ENCODE data around the gene MRPL17.
A peak's percentile ranks its signal among the peaks of the same experiment; 100 is the strongest.
"Not testable (repeated sequence)": the region's sequence is repeated elsewhere in the genome, so short reads cannot be mapped to it uniquely, and the experiment has no call there.

Gene MRPL17

DNA sequence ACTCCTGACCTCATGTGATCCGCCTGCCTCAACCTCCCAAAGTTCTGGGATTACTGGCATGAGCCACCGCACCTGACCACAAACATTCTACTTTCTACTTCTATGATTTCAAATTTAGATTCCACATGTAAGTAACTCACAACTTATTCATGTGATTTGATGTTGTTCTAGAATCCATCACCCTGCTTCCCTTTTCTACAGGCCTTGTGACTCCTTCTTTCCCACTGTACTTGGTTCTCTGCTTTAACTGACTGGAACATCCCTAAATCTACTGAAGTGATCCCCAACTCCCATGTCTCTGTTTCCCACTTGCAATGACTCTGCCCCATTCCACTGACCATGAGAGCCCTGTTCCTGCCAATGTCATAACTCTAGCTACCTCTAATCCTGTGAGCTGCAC lies 25.7 kb upstream of the MRPL17 start:
- H4K20me1 ChIP-seq, result no peaks in the 10 kb centered on the region
- no peak for TF ChIP-seq Cebpa-rat (IDR thresholded peaks at IDR 0.05)
- no peaks in the 10 kb centered on the region for H3K27me3 ChIP-seq
- H3K27ac ChIP-seq, result peak overlapping the region in 1 of 11 experiments; percentile 13; a peak in 1 of 22 replicates
- peak overlapping the region in 2 of 11 experiments; percentile 50 to 64; a peak in 4 of 22 replicates for H3K4me2 ChIP-seq
- H3K9me3 ChIP-seq (replicated peaks in 1 of 11), result peaks cover 8 to 17% (median 13%) of the 10 kb centered on the region in 11 experiments; a peak in 19 of 22 replicates
- no peak overlapping the region for H3K9ac ChIP-seq
- H3K4me1 ChIP-seq, result peaks cover 0 to 38% (median 16%) of the 10 kb centered on the region in 10 experiments; a peak in 17 of 20 replicates
- no peaks in the 10 kb centered on the region for H3K36me3 ChIP-seq
- no peak overlapping the region for H3K4me3 ChIP-seq

DNA sequence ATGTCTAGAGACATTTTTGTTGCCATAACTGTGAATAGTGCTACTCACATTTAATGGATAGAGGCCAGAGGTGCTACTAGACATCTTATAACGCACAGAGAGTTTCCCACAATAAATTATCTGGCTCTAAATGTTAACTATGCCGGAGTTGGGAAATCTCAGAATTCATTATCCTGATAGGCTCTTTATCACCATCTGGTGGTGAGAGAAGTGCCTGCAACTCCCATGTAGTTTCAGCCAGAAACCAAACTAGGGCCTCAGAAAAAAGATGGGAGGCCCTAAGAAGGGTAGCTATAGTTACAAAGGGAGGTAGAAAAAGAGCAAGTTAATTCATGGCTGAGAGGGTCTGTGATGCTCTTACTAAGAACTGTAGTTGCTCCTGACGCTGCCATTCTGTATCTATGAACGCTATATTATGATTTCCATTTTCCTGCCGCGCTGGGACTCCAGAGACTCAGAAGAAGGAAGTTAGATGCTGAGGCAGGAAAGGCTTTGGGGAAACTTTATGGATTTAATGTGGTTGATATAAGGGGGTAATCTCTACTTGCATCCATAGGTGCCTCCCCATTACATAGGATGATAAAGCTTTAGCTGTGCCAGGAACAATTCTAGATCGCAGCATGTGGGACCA lies 22.9 kb upstream of the MRPL17 start:
- no peak for TF ChIP-seq Cebpa-rat (IDR thresholded peaks at IDR 0.05)
- no peaks in the 10 kb centered on the region for H4K20me1 ChIP-seq
- no peaks in the 10 kb centered on the region for H3K36me3 ChIP-seq
- H3K4me3 ChIP-seq, result no peak overlapping the region
- 0 out of 22 replicates have a peak overlapping the region, but pooled peaks of 1 of the 11 experiments have one; percentile 11 for H3K27ac ChIP-seq
- no peaks in the 10 kb centered on the region for H3K27me3 ChIP-seq
- H3K4me1 ChIP-seq, result peaks cover 6 to 48% (median 28%) of the 10 kb centered on the region in 10 experiments; a peak in 17 of 20 replicates
- no peak overlapping the region for H3K9ac ChIP-seq
- peak overlapping the region in 6 of 11 experiments; percentile 8 to 69 (median 51); a peak in 10 of 22 replicates for H3K4me2 ChIP-seq
- H3K9me3 ChIP-seq (replicated peaks in 1 of 11), result no peaks in the 10 kb centered on the region

DNA sequence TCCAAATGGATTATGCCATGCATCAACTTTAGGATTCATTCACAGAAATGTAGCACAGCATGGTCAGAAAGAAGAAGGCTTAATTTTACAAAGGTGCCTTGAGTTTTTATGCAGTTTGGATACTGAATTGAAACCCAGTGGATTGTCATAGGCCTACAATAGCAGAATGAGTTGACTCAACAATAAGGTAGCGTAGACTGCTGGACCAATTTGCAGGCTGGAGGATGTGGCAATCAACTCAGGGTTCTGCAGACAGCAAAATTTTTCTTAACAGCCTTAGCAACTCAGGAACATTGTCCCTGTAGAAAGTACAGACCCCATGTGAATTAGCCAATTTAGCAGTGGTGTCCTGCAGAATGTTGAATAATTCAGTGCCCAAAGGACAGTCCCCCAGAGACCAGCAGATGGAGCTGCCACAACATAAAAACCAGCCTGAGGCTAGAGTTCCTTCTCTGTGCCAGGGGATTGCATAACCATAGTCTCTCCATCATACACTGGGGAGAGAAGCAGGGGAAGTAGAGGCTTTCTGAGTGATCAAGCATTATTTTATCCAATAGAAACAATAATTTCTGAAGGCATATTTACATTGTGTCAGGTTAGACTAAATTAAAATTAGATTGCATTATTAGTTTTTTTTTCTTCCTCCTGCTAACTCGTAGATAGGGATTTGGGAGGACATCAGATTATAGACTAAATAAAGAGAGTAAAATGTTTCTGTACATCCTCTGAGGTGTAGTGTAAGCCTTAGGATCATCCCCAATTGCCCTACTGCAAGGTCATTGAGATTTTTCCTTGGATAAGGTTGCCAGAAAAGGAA lies 20.3 kb upstream of the MRPL17 start:
- H3K9me3 ChIP-seq (replicated peaks in 1 of 11), result no peaks in the 10 kb centered on the region
- no peaks in the 10 kb centered on the region for H4K20me1 ChIP-seq
- H3K4me2 ChIP-seq, result peak overlapping the region in 9 of 11 experiments; percentile 28 to 68 (median 56); a peak in 19 of 22 replicates
- H3K36me3 ChIP-seq, result no peaks in the 10 kb centered on the region
- peak overlapping the region in 9 of 11 experiments; percentile 14 to 69 (median 48); a peak in 17 of 22 replicates for H3K27ac ChIP-seq
- peak; percentile 54 to 91 (median 83); a peak in 18 of 22 replicates for TF ChIP-seq Cebpa-rat (IDR thresholded peaks at IDR 0.05)
- no peaks in the 10 kb centered on the region for H3K27me3 ChIP-seq
- H3K4me3 ChIP-seq, result no peak overlapping the region
- H3K9ac ChIP-seq, result peak overlapping the region in 3 of 11 experiments; percentile 16 to 36 (median 31); a peak in 3 of 22 replicates
- peaks cover 6 to 40% (median 28%) of the 10 kb centered on the region in 10 experiments; a peak in 17 of 20 replicates for H3K4me1 ChIP-seq

DNA sequence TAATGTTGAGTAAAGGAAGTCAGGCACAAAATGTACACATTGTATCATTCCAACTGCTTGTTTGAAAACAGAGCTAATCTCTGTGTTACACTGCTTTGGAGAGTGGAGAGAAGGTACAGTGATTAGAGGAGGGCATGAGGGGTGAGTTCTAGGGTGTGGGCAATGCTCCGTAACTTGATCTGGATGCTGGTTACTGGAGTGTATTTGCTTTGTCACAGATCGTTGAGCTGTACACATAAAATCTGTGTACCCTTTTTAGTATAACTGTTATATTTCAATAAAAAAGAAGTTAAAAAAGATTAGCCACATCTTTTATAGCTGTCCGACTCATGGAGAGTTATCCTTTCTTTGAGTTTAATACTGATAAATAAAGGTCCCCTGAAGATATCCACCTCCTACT lies 18.8 kb upstream of the MRPL17 start:
- H3K9ac ChIP-seq; H3K36me3 ChIP-seq; H3K4me2 ChIP-seq; H3K27ac ChIP-seq; H3K27me3 ChIP-seq; H3K4me3 ChIP-seq; H4K20me1 ChIP-seq; H3K9me3 ChIP-seq (replicated peaks in 1 of 11): not testable (repeated sequence)
- peaks cover 6 to 34% (median 27%) of the 10 kb centered on the region in 10 experiments; a peak in 17 of 20 replicates for H3K4me1 ChIP-seq

DNA sequence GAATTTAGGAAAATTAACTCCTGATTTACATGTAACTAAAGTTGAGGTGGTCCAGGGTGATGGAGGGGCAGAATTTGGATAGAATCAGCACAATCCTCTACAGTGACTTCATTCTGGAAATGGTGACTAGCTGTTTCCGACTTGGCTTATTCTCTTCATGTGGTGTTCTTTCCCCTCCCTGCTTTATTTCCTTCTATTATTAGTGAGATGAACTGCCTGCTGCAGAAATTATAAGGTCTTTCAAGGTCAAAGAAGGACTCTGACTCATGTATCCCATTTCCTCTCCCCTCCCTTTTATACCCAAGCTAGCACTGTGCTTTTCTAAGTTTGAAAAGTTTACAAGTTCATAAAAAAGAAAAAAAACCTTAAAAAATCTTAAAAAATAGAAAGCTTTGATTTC lies 12.2 kb upstream of the MRPL17 start:
- no peak overlapping the region for H3K4me3 ChIP-seq
- TF ChIP-seq Cebpa-rat (IDR thresholded peaks at IDR 0.05), result no peak
- H3K4me2 ChIP-seq, result peak overlapping the region in 7 of 11 experiments; percentile 25 to 88 (median 53); a peak in 13 of 22 replicates
- no peaks in the 10 kb centered on the region for H3K27me3 ChIP-seq
- H3K9ac ChIP-seq, result peak overlapping the region in 3 of 11 experiments; percentile 33 to 43 (median 35); a peak in 2 of 22 replicates
- H3K4me1 ChIP-seq, result peaks cover 7 to 46% (median 25%) of the 10 kb centered on the region in 10 experiments; a peak in 19 of 20 replicates
- no peaks in the 10 kb centered on the region for H3K9me3 ChIP-seq (replicated peaks in 1 of 11)
- H3K36me3 ChIP-seq, result no peaks in the 10 kb centered on the region
- no peaks in the 10 kb centered on the region for H4K20me1 ChIP-seq
- H3K27ac ChIP-seq, result peak overlapping the region in 4 of 11 experiments; percentile 36 to 76 (median 53); a peak in 7 of 22 replicates

DNA sequence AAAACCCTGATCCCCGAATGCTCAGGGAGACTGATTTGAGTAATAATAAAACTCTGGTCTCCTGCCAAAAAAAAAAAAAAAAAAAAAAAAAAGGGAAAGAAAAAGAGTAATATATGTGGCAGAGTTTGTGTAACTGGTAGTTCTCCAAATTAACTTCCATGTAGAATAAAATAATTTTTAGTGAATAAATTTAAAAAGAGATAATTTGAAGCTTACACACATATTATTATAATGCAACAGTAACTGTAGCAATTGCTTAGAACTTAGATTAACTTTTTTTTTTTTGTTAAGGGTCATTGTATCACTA lies 11.0 kb upstream of the MRPL17 start:
- H3K27ac ChIP-seq, result peak overlapping the region in 3 of 11 experiments; percentile 57 to 76 (median 66); a peak in 5 of 22 replicates
- peaks cover 0 to 8% (median 5%) of the 10 kb centered on the region in 11 experiments; a peak in 7 of 22 replicates for H3K9me3 ChIP-seq (replicated peaks in 1 of 11)
- H3K4me2 ChIP-seq, result peak overlapping the region in 8 of 11 experiments; percentile 38 to 88 (median 56); a peak in 14 of 22 replicates
- TF ChIP-seq Cebpa-rat (IDR thresholded peaks at IDR 0.05), result no peak
- H3K9ac ChIP-seq, result no peak overlapping the region; a peak in 1 of 22 replicates
- no peak overlapping the region for H3K4me3 ChIP-seq
- no peaks in the 10 kb centered on the region for H3K36me3 ChIP-seq
- H3K4me1 ChIP-seq, result peaks cover 7 to 46% (median 25%) of the 10 kb centered on the region in 10 experiments; a peak in 19 of 20 replicates
- H3K27me3 ChIP-seq, result no peaks in the 10 kb centered on the region
- H4K20me1 ChIP-seq, result no peaks in the 10 kb centered on the region

DNA sequence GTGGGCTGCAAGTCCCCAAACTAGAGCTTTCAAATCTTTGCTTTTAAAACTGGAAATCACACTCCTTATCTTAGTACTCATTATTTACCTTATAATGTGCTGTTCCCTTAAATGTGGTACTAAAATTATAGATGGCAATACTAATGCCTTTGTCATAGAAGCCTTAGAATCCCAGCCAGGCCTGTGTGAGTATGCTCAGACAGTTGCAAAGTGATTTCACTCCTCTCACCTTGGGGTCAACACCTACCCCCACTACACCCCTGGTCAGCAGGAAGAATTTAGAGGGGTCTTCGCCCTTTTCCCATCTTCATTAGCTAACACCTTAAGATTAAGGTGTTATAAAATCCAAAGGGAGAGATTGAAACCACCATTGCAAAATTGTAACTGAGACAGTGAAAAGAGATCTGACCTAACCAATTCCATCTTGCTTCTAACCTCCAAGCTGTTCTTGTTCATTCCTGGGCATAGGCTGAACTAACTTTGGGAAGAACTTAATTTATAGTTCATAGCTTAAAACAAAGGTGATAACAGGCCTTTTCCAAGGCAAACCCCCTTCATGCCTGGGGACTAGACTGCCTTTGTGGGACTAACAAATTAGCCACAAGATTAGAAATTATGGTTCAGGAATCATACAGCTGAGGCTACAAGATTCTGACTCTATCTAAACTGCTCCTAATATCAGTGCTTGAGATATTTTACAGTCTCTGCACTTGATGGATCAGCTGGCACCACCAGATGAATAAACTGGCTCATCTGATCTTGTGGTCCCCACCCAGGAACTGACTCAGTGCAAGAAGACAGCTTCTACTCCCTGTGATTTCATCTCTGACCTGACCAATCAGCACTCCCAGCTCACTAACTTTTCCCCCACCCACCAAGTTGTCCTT lies 10.4 kb upstream of the MRPL17 start:
- Histone ChIP-seq H4K20me1 (no peaks in the 10 kb centered on the region), H3K4me3 (no peak overlapping the region), H3K4me1 (peaks cover 7 to 46% (median 25%) of the 10 kb centered on the region in 10 experiments; a peak in 19 of 20 replicates), H3K27ac (peak overlapping the region in 5 of 11 experiments; percentile 11 to 65 (median 57); a peak in 7 of 22 replicates), H3K27me3 (no peaks in the 10 kb centered on the region), H3K36me3 (no peaks in the 10 kb centered on the region), H3K9ac (peak overlapping the region in 3 of 11 experiments; percentile 19 to 56 (median 34); a peak in 3 of 22 replicates), H3K9me3 (replicated peaks in 1 of 11) (peaks cover 0 to 8% (median 5%) of the 10 kb centered on the region in 11 experiments; a peak in 7 of 22 replicates), H3K4me2 (peak overlapping the region; percentile 10 to 88 (median 51); a peak in 20 of 22 replicates)
- TF ChIP-seq Cebpa-rat (IDR thresholded peaks at IDR 0.05), result no peak

DNA sequence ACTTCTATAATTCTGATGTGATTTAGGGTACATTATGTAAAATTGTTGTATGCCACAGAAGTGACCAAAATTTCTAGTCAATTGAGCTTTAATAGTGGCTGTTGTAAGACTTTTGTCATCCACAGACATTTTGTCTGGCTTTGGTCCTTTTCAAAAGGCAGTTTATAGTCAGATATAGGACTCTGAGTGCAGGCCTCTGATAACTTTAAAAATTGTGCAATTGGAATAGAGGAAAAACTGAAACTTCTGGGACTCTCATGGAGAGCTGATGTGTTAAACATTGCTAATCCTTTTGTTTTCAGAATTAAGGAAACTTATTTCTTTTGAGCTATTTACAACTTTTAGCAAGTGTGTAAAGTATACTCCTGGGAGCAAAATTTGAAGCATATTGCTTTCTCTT lies 9.0 kb upstream of the MRPL17 start:
- Histone ChIP-seq H3K27me3 (no peaks in the 10 kb centered on the region), H3K9ac (no peak overlapping the region), H3K4me2 (0 out of 22 replicates have a peak overlapping the region, but pooled peaks of 1 of the 11 experiments have one; percentile 31)

DNA sequence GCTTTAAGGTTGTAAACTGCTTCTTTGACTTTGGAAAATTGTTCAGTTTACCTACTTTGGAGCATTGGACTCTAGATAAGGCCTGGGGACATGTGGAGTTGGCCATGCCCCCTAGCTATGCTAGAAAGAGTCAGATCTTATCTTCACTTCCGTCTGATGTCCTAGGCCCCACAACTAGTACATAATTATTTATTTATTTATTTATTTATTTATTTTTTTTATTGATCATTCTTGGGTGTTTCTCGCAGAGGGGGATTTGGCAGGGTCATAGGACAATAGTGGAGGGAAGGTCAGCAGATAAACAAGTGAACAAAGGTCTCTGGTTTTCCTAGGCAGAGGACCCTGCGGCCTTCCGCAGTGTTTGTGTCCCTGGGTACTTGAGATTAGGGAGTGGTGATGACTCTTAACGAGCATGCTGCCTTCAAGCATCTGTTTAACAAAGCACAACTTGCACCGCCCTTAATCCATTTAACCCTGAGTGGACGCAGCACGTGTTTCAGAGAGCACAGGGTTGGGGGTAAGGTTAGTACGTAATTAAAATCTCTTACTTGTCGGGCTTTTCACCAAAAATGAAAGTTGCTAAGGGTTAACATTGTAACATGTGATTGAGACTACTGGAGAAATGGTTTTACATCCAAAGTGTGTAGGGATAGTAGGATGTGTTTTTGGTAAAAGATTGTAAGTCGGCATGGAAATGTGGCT lies 7.4 kb upstream of the MRPL17 start:
- not testable (repeated sequence) for H3K27ac ChIP-seq; H3K4me3 ChIP-seq; H3K4me2 ChIP-seq; H4K20me1 ChIP-seq; H3K27me3 ChIP-seq; H3K36me3 ChIP-seq; H3K9ac ChIP-seq; H3K9me3 ChIP-seq (replicated peaks in 1 of 11)
- peaks cover 7 to 37% (median 21%) of the 10 kb centered on the region in 10 experiments; a peak in 19 of 20 replicates for H3K4me1 ChIP-seq

More for the DNA sequence above, 9.0 kb upstream of the MRPL17 start:
- Histone ChIP-seq H3K9me3 (replicated peaks in 1 of 11) (peaks cover 0 to 8% (median 5%) of the 10 kb centered on the region in 11 experiments; a peak in 7 of 22 replicates), H4K20me1 (no peaks in the 10 kb centered on the region), H3K27ac (peak overlapping the region in 1 of 11 experiments; percentile 16; a peak in 1 of 22 replicates), H3K4me1 (peaks cover 7 to 46% (median 25%) of the 10 kb centered on the region in 10 experiments; a peak in 19 of 20 replicates), H3K36me3 (no peaks in the 10 kb centered on the region), H3K4me3 (no peak overlapping the region)
- TF ChIP-seq Cebpa-rat (IDR thresholded peaks at IDR 0.05), result no peak

Measured in BLaER1 treated with 17β-estradiol and CSF1 and Interleukin-3, amounts not matched to agents 10 nM and 100 nM (cell line).